HG02642 (cell line): ENCODE results near the gene SDC1.
A peak's percentile ranks its signal among the peaks of the same experiment; 100 is the strongest.

Experiments
- ATAC-seq: cut with Tn5 transposase; IDR thresholded peaks from one replicate; pipeline ENCODE4 v1.9.1; 2021; ENCODE audit warnings: mild to moderate bottlenecking; ENCODE audit not compliant: unreplicated experiment, poor library complexity

Gene SDC1

DNA sequence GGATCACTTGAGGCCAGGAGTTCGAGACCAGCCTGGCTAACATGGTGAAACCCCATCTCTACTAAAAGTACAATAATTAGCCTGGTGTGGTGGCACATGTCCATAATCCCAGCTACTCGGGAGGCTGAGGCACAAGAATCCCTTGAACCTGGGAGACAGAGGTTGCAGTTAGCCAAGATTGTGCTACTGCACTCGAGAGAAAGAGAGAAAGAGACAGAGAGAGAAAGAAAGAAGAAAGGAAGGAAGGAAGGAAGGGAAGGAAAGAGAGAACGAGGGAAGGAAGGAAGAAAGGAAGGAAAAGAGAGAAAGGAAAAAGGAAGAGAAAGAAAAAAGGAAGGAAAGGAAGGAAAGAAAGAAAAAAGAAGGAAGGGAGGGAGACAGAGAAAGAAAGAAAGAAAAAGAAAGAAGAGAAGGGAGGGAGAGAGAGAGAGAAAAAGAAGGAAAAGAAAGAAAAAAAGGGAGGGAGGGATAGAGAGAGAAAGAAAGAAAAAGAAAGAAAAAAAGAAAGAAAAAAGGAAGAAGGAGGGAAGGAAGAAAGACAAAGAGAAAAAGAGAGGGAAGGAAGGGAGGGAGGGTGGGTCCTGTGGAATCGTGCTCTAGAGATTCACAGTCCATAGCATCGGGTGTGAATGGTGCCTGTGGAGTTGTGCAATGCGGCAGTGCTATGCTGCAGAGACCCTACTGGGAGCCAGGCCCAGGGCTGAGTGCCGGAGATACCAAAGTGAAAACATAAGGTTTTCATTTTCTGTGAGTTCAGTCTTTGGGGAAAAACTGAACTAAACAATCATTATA is 4.6 kb upstream of the SDC1 start:
- no peak for ATAC-seq

DNA sequence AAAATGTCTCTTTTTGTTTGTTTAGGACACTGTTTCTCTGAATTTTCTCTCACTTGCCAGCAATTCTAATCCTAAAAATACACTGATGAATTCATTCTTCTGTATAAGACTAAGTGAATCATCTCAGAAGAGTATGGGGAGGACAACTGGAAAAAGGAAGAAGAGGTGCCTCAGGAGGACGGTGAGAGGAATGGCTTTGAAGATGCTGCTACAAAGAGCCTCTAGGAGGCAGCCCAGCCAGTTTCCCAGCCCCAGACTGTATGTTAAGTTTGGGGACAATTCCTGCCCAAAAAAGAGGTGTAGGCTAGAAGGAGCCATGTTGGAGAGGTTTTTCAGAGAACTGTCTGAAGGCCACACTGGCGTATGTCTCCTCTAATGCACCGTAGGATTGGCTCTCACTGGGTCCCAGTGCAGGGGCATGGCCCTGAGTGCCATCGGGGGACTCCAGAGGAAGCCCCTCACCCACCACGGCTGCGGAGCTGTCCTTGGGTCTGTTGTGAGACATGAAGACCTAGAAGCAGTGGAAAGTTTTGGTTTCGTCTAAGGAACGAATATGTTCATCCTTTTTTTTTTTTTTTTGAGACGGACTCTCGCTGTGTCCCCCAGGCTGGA is 3.1 kb upstream of the SDC1 start:
- ATAC-seq: no peak

DNA sequence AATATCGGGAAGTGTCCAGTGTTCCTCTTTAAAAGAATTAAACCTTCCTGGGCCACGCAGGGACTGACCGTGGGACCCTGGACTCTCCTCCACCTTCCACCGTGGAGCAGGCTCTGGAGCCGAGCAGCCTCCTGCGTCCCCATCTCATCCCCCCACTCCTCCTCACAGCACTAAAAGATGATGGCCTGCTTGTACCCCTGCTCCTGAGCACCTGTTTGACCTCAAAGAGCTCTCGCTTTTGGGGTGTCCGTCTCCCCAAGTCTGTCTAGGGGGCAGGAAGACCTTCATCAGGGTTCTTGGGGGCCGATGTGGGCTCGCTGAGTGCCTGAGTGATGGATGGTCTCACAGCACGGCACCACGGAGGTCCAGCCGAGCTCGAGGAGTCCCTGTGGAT is 1.2 kb upstream of the SDC1 start:
- no peak for ATAC-seq

DNA sequence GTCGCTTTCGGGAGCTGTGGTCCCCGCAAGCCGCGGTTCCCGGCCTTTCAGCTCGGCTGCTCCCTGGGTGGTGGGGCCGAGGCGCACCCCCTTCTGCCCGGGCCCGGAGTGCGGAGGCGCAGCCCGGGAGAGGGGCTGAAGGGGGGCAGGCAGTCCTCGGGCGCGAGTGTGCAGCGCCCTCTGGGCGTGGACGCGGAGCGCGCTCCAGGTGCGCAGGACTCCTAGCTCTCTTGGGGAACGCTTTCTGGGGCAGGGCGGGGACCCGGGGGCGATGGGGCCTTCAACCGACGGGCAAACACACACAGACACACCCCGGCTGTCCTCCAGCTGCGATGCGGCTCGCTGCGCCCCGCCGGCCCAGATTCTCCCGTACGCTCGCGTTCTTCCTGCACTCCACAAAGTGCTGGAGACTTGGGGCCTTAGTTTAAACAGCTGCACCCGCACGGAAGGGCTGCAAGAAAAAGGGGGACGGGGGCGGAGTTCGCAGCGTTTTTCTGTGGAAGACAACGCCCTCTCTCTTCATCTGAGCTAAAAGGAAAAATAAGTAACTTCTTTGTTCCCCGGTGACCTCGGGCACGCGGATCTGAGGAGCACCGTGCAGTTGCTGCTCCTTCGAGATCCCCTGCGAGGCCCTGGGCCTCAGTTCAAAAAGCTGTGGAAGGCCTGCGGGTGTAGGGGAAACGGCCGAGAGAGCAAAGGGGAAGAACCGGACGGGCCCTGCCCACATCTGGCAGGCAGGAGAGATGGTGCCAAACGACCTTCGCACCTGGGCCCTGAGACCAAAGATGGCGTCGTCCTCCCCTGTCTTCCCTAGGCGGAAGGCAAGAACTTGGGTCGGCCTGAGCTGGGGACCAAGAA is 593 bp upstream of the SDC1 start:
- peak; percentile 59 for ATAC-seq

DNA sequence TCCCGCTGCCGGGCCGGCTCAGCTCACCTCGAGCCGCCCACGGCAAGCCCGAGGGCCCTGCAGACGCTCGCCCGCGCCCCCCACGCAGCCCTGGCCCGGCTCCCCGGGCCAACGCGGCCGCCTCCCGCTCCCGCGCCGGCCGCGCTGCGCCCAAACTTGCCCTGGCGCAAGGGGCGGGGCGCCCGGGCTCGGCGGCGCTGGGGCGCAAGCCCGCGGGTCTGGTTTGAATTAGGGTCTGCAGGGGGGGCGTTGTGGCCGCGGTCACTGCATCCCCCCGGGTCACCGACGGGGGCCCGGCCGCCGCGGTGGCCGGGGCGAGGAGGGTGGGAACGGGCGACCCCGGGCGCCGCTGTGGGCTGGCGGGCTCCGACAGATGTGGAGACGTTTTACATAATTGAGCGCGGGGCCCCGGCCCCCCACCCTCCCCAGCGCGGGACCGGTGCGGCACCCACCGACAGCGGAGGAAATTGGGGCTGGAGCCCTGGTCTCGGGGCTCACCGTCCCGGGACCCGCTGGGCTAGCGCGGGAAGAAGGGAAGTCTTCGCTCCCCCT is 690 bp downstream of the SDC1 start:
- ATAC-seq: peak; percentile 33

DNA sequence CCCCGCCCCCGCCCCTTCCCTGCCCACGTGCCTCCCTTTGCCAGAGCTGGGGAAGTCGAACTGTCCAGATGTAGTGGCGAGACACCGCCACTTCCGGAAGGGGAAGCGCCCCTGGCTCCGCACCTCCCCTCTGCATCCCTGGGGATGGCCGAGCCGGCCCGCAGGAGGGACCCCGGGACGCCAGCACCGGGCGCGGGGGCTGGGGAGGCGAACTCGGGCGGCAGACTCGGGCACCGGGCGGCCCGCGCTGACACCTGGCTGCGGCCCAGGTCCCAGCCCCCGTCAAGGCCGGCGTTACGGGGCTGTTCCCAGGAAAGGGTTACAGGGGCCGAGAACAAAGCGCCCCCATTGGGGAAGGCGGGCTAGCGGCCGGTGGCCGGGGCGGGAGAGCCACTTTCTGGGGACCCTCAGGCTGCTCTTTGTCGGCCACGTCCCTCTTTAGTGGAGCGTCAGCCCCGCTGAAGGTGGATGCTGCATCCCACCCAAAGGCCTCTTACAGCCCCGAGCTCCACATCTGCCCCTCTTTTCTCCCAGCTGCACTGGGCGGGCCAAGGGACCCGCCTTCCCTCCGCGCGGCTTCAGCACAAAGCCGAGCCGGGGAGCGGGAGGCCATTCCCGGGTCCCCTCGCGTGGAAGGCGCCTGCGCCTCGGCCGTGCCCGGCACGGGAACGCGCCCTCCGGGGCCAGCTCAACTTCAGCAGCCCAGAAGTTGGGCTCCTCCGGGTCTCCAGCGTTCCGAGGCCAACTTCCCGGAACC is 1.3 kb downstream of the SDC1 start:
- ATAC-seq: peak; percentile 35

DNA sequence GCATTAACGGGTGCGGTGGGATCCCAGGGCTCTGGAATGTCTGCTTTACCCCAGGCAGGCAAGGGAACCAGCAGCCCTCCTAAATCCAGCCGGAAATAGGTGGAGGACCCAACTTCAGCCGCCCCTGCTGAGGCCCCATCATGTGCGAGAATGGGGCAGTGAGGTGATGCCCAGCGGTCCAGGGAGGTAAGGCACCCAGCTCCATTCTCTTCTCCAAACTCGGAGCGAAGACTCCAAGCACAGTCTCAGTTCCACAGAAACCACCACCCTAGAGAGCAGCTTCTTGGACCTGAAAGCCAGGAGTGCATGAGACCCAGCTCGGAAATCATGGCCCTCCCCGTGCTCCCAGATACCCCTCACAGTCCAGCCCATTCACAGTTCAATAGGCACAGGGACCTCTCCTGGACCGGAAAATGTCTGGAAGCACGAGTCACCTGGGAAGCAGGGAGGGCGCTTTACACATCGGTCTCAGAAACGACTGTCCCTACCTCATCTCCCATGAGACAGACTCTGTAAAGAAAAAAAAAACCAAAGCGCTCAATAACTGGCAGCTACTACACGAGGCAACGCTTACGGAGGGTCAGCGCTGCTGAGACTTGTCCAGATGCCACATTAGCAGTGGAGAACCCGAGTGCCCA is 2.0 kb downstream of the SDC1 start:
- no peak for ATAC-seq

DNA sequence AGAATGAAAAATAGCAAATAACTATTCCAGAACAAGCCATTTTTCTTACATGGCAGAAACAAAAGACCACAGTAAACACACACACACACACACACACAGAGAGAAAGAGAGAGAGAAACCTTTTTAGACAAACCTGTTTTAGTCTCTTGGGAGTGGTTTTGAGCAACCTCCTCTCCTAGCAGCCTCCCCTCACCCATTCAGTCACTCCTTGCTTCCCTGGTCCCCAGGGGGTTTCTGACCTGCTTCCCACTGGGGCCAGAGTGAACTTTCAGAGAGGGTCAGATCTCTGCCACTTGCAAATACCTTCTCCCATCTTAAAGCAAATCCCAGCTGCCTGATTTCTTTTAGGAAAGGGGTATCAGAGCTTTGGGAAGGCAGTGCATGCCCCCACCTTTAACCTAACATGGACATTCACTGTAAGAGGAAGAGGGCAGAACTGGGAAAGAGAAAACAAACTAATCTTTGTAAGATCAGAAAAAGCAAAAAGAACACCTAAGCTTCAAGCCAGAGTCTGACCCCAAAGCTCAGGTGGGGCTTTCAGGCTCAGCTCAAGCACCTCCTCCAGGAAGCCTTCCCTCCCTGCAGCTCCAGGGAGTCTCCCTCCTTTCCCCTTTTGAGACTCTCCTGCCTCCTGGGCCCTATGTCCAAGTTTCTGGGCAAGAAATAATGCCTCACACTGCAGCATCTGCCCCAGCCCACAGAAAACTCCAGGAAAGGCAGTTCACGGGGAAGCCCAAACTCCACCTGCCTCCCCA is 2.7 kb downstream of the SDC1 start:
- no peak for ATAC-seq

DNA sequence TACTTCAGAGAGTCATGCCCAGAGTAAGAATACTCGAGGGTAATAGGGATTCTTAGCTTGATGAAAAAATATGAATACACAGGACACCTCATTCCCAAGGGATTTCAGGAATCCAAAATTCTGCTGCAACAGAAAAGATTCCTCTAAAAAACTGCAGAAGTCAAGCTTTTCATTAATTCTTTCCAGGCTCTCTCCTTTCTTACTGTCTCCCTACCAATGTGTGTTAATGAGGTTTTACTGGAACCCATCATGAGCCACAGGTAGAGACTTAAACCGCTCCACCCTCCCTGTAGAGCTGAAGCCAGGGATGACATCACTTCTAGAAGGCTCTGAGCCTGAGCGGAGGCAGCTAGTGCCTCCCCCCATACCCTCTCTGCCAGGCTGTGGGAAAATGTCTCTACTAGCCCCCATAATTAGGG is 3.4 kb downstream of the SDC1 start:
- ATAC-seq: no peak

DNA sequence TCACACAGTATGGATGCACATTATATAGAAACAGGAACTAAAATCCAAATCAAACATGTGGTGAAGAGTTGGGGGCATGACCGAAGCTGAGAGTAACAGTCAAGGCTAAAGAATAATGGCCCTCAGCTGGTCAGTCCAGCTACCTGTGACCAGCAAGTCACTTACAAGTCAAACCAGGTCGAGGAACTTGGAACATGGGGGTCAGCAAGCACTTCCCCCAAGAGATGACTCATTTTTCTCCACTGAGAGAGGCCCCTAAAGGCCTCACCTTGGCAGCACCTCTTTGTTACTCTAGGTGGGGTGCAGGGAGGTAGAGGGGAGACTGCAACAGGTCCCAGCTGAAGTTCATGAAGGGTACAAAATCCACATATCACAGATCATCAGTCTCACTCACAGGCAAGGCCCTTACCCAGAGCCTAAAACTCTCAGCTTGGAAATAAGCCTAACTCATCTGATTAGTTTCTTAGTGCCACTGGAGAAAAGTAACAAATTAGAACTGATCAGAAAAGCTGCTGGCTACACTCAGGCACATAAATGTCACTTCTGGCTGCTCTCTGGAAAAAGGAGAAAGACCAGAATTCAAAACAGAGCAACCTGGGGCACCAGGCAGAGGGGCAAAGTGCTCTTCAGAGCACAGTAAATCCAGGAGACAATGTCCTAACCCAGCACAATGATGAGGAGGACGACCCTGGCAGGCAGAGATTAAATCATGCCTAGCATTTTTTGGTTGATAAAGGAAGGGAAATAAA is 4.0 kb downstream of the SDC1 start:
- ATAC-seq: no peak

DNA sequence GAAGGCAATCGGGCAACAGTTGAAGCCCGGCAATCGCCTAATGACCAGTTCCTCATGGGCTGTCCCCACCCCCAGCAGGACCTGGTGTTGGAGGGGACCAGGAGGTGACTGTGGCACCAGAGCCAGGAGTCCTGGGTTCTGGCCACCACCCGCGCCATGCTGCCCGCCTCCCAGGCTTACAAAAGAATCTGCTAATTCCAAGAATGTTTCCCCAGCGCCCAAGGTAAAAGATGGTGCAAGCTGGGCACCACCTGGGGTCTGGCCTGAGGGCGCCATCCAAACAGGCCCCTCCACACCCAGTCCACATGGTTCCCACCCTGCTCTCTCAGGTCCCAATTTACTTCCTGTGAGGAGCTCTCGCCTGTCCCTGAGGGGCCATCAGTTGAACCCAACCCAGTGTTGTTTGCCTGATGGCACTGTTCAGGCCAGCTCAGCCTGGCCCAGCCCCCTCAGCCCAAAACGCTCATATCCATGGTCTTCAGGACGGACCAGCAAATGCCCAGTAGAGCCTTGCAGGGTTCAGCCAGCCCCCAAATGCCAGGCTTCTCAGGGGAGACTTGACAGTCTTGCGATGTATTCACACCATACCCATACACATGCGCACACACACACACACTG is 5.1 kb downstream of the SDC1 start:
- ATAC-seq: no peak

DNA sequence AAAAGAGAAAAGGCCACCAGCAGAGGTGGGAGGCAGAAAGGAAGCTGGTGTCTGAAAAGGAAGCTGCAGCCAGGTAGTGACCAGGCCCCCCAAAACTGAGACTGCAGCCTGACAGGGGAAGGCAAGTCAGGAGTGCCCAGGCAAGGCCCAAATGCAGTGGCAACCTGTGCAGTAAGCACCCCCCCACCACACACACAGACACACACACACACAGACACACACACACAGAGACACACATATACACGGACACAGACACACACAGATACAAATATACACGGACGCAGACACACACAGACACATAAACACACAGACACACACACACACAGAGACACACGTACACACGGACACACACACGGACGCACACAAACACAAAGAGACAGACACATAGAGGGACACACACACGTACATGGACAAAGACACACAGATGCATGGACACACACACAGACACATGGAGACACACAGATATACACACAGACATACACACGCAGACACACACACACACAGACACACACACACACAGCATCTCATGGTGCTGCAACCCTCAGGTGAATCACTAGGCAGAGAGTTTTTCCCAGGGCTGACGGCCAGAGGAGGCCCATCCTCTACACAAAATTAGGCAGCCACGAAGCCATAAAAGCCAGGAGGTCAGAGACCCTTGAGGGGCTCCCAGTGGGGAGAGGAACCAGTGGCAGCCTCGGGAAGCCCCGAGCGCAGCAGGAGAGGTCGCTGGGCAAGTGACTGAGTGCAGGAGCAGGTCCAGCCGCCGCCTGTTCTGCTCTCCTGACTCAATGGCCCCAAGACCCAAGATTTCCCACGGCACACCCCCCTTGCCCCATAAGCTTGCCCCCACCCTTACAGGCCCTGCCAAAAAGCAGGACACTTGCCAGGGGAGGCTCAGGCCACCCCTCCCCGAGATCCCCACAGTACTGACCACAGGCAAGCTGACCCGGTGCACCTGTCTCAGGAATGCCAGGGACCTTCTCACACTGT is 6.3 kb downstream of the SDC1 start:
- ATAC-seq: no peak

DNA sequence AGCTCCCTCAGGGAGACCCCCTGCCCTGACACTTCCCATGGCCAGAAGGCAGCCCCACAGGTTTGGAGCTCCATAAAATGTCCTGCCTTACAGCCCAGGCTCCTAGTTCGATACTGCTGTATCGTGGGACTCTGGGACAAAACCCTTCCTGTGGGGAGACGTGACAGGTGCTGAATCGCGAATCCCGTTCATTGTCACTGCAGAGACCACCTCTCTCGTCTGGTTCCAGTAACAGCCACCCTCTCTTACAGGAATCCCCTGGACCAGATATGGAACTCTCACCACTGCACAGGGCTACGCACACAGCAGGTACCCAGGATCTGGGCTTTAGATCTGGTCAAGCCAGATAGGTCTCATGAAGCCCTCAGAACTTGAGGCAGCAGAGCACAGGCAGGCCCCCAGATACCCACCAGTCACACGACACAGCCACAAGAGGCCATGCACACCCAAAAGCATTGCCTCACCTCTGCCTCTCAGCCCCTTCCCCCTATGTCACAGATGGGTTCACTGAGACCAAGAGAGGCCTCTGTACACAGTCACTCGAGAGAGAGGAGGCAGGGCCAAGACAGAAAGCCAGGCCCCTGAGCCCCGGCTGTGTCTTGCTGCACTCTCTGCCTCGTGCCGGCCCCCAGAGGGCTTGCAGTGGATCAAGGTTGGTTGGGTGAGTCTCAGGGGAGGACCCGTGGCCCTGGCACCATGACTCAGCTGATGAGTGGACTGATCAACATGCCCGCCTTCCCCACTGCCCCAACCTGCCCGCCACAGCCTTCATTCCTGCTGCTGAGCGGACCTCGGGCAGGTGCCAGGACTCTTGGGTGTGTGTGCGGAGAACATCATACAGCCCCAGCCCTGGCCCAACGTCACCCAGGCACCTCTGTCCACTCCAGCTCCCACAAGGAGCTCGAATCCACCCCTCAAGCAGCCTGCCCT is 7.6 kb downstream of the SDC1 start:
- ATAC-seq: no peak

DNA sequence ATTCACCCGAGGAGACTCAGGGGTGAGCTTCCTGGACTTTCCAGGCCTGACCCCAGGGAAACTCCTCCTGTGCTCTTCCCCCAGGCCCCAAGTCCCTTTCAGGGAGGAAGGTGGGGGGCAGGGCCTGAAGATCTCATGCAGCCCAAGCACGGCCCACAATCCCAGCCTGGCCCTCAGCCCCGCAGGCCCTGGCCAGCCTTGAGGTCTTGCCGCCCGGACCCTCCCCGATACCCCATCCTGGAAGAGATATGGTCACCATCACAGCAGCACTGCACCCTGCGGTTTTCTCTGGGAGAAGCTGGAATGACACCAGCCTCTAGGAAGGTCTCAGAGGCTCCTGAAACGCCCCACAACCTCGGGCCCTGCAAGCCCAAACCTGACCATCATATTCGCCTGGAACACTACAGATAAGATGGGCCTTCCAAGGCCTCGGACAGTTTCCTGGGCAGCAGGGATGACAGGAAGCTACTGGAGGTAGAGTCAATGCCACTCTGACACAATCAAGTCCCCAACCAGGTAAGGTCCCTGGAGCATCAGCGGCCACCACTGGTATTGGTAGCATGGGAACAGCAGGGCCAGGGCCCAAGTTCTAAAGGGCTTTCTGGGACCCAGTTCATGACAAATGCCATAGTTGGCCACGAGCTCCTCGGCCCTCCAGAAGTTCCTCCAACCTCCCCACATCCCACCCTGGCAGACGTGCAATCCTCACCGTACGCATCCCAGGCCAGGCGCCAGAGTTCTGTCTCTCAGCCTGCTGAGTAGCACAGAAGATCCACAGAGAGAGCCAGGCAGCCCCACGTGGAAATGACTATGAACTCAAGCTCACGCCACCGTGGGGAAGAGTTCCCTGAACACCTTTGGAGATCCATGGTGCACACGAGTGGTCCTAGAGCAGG is 8.6 kb downstream of the SDC1 start:
- no peak for ATAC-seq
